Activated T-cell treated with anti-CD3 and anti-CD28 coated beads, Interleukin-2, amount 50 U/mL, for 24 hours (primary cell): ENCODE measurements around the gene ADAMTSL3.
"Not testable (repeated sequence)": the region's sequence is repeated elsewhere in the genome, so short reads cannot be mapped to it uniquely, and the experiment has no call there.

Source experiments
- DNase-seq: peaks from one replicate; pipeline ENCODE4 v3.0.0-alpha.2; 2020
- H3K27ac Mint-ChIP-seq: 2 replicates; pipeline ENCODE4 v1.8.0; 2020; ENCODE audit warnings: mild to moderate bottlenecking, mixed read lengths
- H3K27me3 Mint-ChIP-seq: 2 replicates; pipeline ENCODE4 v1.8.0; 2020; ENCODE audit warnings: mixed read lengths
- H3K36me3 Mint-ChIP-seq: 2 replicates; pipeline ENCODE4 v1.8.0; 2020; ENCODE audit warnings: low read depth, mixed read lengths
- H3K4me1 Mint-ChIP-seq: 2 replicates; pipeline ENCODE4 v1.8.0; 2020; ENCODE audit warnings: low read depth, mixed read lengths
- H3K4me3 Mint-ChIP-seq: 2 replicates; pipeline ENCODE4 v1.8.0; 2020; ENCODE audit warnings: mild to moderate bottlenecking, moderate library complexity, mixed read lengths
- H3K9me3 Mint-ChIP-seq: 2 replicates; pipeline ENCODE4 v1.8.0; 2020; ENCODE audit warnings: mixed read lengths

ADAMTSL3 gene

GRCh38 chr15:84035399-84035766 lies 381.5 kb downstream of the ADAMTSL3 start:
- H3K4me3 Mint-ChIP-seq: no peak overlapping the region
- no peak overlapping the region for H3K27ac Mint-ChIP-seq
- H3K36me3 Mint-ChIP-seq: no peaks in the 10 kb centered on the region
- H3K9me3 Mint-ChIP-seq: no peaks in the 10 kb centered on the region
- DNase-seq: no peak
- H3K4me1 Mint-ChIP-seq: no peaks in the 10 kb centered on the region
- H3K27me3 Mint-ChIP-seq: peaks cover 18% of the 10 kb centered on the region

GRCh38 chr15:84037301-84037700 lies 383.4 kb downstream of the ADAMTSL3 start:
- no peak overlapping the region for H3K27ac Mint-ChIP-seq
- DNase-seq: no peak
- H3K9me3 Mint-ChIP-seq: no peaks in the 10 kb centered on the region
- no peaks in the 10 kb centered on the region for H3K36me3 Mint-ChIP-seq
- no peaks in the 10 kb centered on the region for H3K4me1 Mint-ChIP-seq
- no peak overlapping the region for H3K4me3 Mint-ChIP-seq
- peaks cover 31% of the 10 kb centered on the region for H3K27me3 Mint-ChIP-seq

GRCh38 chr15:84042434-84043056 lies 388.6 kb downstream of the ADAMTSL3 start:
- Mint-ChIP-seq H3K27me3 (peaks cover 29% of the 10 kb centered on the region), H3K9me3 (peaks cover 16% of the 10 kb centered on the region)
- not testable (repeated sequence) for DNase-seq, H3K27ac Mint-ChIP-seq, H3K4me3 Mint-ChIP-seq, H3K36me3 Mint-ChIP-seq, H3K4me1 Mint-ChIP-seq

- Mint-ChIP-seq H3K4me3 (no peak overlapping the region), H3K9me3 (peaks cover 20% of the 10 kb centered on the region), H3K4me1 (no peaks in the 10 kb centered on the region), H3K27me3 (peaks cover 9% of the 10 kb centered on the region), H3K36me3 (no peaks in the 10 kb centered on the region), H3K27ac (no peak overlapping the region)
- no peak for DNase-seq
Observed at GRCh38 chr15:84046064-84046637, 392.2 kb downstream of the ADAMTSL3 start.

GRCh38 chr15:84049480-84049879 lies 395.6 kb downstream of the ADAMTSL3 start:
- not testable (repeated sequence) for H3K4me3 Mint-ChIP-seq, H3K27me3 Mint-ChIP-seq, H3K27ac Mint-ChIP-seq, DNase-seq, H3K4me1 Mint-ChIP-seq, H3K36me3 Mint-ChIP-seq
- H3K9me3 Mint-ChIP-seq: peaks cover 20% of the 10 kb centered on the region

GRCh38 chr15:84050076-84050475 lies 396.2 kb downstream of the ADAMTSL3 start:
- no peak for DNase-seq
- Mint-ChIP-seq H3K36me3 (no peaks in the 10 kb centered on the region), H3K27ac (no peak overlapping the region), H3K27me3 (peaks cover 3% of the 10 kb centered on the region), H3K4me1 (no peaks in the 10 kb centered on the region), H3K9me3 (peaks cover 20% of the 10 kb centered on the region), H3K4me3 (no peak overlapping the region)

GRCh38 chr15:84051146-84051545 lies 397.2 kb downstream of the ADAMTSL3 start:
- peaks cover 16% of the 10 kb centered on the region for H3K9me3 Mint-ChIP-seq
- H3K4me3 Mint-ChIP-seq, DNase-seq, H3K27me3 Mint-ChIP-seq, H3K36me3 Mint-ChIP-seq, H3K4me1 Mint-ChIP-seq, H3K27ac Mint-ChIP-seq: not testable (repeated sequence)

- not testable (repeated sequence) for H3K36me3 Mint-ChIP-seq, H3K27me3 Mint-ChIP-seq, DNase-seq, H3K4me1 Mint-ChIP-seq, H3K27ac Mint-ChIP-seq, H3K4me3 Mint-ChIP-seq
- peaks cover 17% of the 10 kb centered on the region for H3K9me3 Mint-ChIP-seq
Observed at GRCh38 chr15:84054544-84054943, 400.6 kb downstream of the ADAMTSL3 start.

GRCh38 chr15:84057714-84058331 lies 403.9 kb downstream of the ADAMTSL3 start:
- no peaks in the 10 kb centered on the region for H3K36me3 Mint-ChIP-seq
- H3K9me3 Mint-ChIP-seq: peaks cover 18% of the 10 kb centered on the region
- no peaks in the 10 kb centered on the region for H3K4me1 Mint-ChIP-seq
- peaks cover 7% of the 10 kb centered on the region for H3K27me3 Mint-ChIP-seq
- H3K27ac Mint-ChIP-seq: no peak overlapping the region
- no peak overlapping the region for H3K4me3 Mint-ChIP-seq
- DNase-seq: no peak

- H3K27me3 Mint-ChIP-seq: peaks cover 22% of the 10 kb centered on the region
- not testable (repeated sequence) for H3K27ac Mint-ChIP-seq, H3K36me3 Mint-ChIP-seq, H3K4me1 Mint-ChIP-seq, H3K4me3 Mint-ChIP-seq, DNase-seq
- H3K9me3 Mint-ChIP-seq: peaks cover 21% of the 10 kb centered on the region
Observed at GRCh38 chr15:84063674-84064073, 409.8 kb downstream of the ADAMTSL3 start.

- not testable (repeated sequence) for H3K36me3 Mint-ChIP-seq, H3K4me3 Mint-ChIP-seq, H3K27ac Mint-ChIP-seq, H3K4me1 Mint-ChIP-seq, DNase-seq
- Mint-ChIP-seq H3K9me3 (peaks cover 10% of the 10 kb centered on the region), H3K27me3 (peaks cover 34% of the 10 kb centered on the region)
Observed at GRCh38 chr15:84068674-84069073, 414.8 kb downstream of the ADAMTSL3 start.

GRCh38 chr15:84078038-84078437 lies 424.1 kb downstream of the ADAMTSL3 start:
- Mint-ChIP-seq H3K4me1 (peaks cover 11% of the 10 kb centered on the region), H3K27me3 (peaks cover 93% of the 10 kb centered on the region)
- H3K9me3 Mint-ChIP-seq, H3K27ac Mint-ChIP-seq, H3K4me3 Mint-ChIP-seq, H3K36me3 Mint-ChIP-seq, DNase-seq: not testable (repeated sequence)

GRCh38 chr15:84079325-84079884 lies 425.5 kb downstream of the ADAMTSL3 start:
- not testable (repeated sequence) for H3K27ac Mint-ChIP-seq, H3K9me3 Mint-ChIP-seq

GRCh38 chr15:84079885-84080777 lies 426.2 kb downstream of the ADAMTSL3 start:
- Mint-ChIP-seq H3K27me3 (peaks cover 82% of the 10 kb centered on the region), H3K4me1 (peaks cover 11% of the 10 kb centered on the region), H3K4me3 (peak overlapping the region; percentile 78), H3K36me3 (no peaks in the 10 kb centered on the region), H3K27ac (no peak overlapping the region), H3K9me3 (no peaks in the 10 kb centered on the region)
- peak; percentile 69 for DNase-seq

More at GRCh38 chr15:84079325-84079884, 425.5 kb downstream of the ADAMTSL3 start:
- H3K36me3 Mint-ChIP-seq, DNase-seq: not testable (repeated sequence)
- Mint-ChIP-seq H3K27me3 (peaks cover 89% of the 10 kb centered on the region), H3K4me1 (peaks cover 11% of the 10 kb centered on the region), H3K4me3 (peak overlapping the region; percentile 78)
